ENCODE data around the gene PHACTR3.

The PHACTR3 gene

GRCh38 chr20:59822291-59823029, 218.1 kb downstream of the PHACTR3 start:
- DNase-seq (ENCODE audit: low read depth): no peak
- no peak for TF ChIP-seq CTCF (conservative IDR thresholded peaks at IDR 0.05; ENCODE audit: low read depth, low read length)

GRCh38 chr20:59823030-59823423, 218.7 kb downstream of the PHACTR3 start:
- no peak for TF ChIP-seq CTCF (conservative IDR thresholded peaks at IDR 0.05; ENCODE audit: low read depth, low read length)
- no peak for DNase-seq (ENCODE audit: low read depth)
- H3K4me3 ChIP-seq (ENCODE audit: low read depth, low read length): no peak overlapping the region

More at GRCh38 chr20:59822291-59823029, 218.1 kb downstream of the PHACTR3 start:
- no peak overlapping the region for H3K4me3 ChIP-seq (ENCODE audit: low read depth, low read length)

GRCh38 chr20:59823491-59824259, 219.3 kb downstream of the PHACTR3 start:
- DNase-seq (ENCODE audit: low read depth): no peak
- TF ChIP-seq CTCF (conservative IDR thresholded peaks at IDR 0.05; ENCODE audit: low read depth, low read length): no peak
- no peak overlapping the region for H3K4me3 ChIP-seq (ENCODE audit: low read depth, low read length)

- DNase-seq (ENCODE audit: low read depth): no peak
- H3K4me3 ChIP-seq (ENCODE audit: low read depth, low read length): no peak overlapping the region
- TF ChIP-seq CTCF (conservative IDR thresholded peaks at IDR 0.05; ENCODE audit: low read depth, low read length): no peak
Observed at GRCh38 chr20:59824711-59825562, 220.6 kb downstream of the PHACTR3 start.

- no peak for DNase-seq (ENCODE audit: low read depth)
- TF ChIP-seq CTCF (conservative IDR thresholded peaks at IDR 0.05; ENCODE audit: low read depth, low read length): no peak
- no peak overlapping the region for H3K4me3 ChIP-seq (ENCODE audit: low read depth, low read length)
Observed at GRCh38 chr20:59825563-59825920, 221.2 kb downstream of the PHACTR3 start.

- DNase-seq (ENCODE audit: low read depth): no peak
- TF ChIP-seq CTCF (conservative IDR thresholded peaks at IDR 0.05; ENCODE audit: low read depth, low read length): no peak
- no peak overlapping the region for H3K4me3 ChIP-seq (ENCODE audit: low read depth, low read length)
Observed at GRCh38 chr20:59825944-59826759, 221.8 kb downstream of the PHACTR3 start.

All from choroid plexus epithelial cell (primary cell).